Stimulated activated CD8-positive, alpha-beta memory T cell treated with anti-CD3 and anti-CD28 coated beads, Interleukin-15, amount 100 ng/mL, for 48 hours (primary cell): Measurements from ENCODE around the gene CNN3.

Experiments
- DNase-seq, 2 donors: peaks; one replicate each; pipeline ENCODE4 v3.0.0-alpha.2; 2020; ENCODE audit warnings: low read depth in 2 of 2

The CNN3 gene

GRCh38 chr1:94926915-94927404 lies at the start of gene CNN3:
Gene CNN3, minus strand, starts transcription at chr1:94927110. Its CDS starts 216 bp downstream, at chr1:94926894.
- DNase-seq: peak; percentile 55 to 56

DNA sequence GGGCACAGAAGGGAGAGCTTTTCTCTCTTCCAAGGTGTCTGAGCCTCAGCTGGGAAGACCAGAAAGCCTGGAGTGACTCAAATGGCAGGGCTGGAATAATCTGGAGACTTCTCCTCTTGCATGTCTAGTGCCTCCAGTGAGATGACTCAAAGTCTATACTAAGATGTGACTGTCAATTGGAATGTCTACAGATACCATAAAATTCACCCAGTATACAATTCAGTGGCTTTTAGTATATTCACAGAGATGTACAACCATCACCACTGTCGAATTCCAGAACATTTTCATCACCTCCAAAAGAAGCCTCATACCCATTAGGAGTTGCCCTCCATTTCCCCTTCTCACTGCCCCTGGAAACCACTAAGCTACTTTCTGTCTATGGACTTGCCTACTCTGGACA lies 47.9 kb upstream of the CNN3 start:
- DNase-seq: no peak

DNA sequence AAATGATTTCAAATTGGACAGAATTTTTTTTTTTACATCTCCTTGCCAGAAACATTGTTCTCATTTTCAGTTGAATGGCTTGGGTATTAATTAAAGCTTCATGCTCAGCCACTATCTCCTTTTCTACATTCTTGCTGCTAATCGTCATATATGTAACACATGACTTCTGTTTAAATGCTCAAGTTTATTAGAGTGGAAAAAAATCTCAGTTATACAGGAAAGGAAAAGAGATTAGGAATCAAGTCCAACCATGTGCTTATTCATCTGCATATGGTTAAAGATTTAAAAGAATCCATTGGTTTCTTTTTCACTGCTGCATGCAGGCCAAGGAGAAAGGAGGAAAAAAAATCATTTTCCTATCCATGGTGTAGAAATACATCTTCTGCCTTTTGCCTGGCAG lies 47.3 kb upstream of the CNN3 start:
- no peak for DNase-seq

DNA sequence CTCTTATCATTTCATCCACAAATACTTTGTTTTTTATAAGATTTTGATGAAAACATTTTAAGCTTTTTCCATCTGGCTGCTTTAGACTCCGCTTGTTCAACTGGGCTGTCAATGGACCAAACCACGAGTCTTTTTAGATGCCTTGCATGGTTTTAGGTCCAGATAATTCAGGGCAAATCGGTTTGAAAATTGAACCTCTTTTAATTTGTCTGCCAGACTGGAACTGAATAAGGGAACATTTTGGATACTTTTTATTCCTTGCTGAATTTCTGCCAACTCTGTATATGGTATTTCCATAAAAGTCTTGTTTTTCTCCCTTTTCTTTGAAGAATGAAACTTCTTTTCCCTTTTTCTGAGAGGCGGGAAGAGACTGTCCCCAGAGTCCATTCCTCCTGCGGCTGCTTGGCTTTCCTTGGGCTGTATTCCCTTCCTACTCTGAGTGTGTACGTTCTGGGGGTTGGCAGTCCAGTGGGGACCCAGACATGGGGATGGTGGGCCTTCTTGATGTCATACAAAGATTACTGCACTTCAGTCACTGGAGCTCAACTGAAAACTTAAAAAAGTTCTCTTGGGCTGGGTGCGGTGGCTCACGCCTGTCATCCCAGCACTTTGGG lies 46.5 kb upstream of the CNN3 start:
- no peak for DNase-seq

DNA sequence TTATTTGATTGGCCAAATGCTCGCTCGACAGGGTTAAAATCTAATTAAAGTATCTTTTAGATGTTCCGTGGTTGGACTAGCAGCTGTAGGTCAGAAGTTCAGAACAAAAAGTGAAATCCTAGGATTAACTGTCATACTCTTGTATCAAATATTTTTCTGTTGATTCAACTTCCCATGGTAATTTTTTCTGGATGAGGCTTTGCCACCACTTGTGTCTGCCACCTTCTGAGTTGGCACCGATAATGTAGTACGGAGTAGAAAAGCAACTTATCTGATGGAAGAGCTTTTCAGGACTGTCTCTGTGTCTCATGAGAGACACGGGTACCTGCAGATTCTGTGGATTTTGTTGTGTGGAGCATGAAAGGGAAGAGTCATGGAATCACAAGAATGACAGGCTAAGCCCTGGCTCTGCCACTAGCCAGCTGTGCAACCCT lies 44.6 kb upstream of the CNN3 start:
- no peak for DNase-seq

GRCh38 chr1:94970783-94971182 lies 43.9 kb upstream of the CNN3 start:
- DNase-seq: no peak

GRCh38 chr1:94969137-94969536 lies 42.2 kb upstream of the CNN3 start:
- DNase-seq: no peak

- no peak for DNase-seq
Measured at GRCh38 chr1:94966033-94966432, 39.1 kb upstream of the CNN3 start.

DNA sequence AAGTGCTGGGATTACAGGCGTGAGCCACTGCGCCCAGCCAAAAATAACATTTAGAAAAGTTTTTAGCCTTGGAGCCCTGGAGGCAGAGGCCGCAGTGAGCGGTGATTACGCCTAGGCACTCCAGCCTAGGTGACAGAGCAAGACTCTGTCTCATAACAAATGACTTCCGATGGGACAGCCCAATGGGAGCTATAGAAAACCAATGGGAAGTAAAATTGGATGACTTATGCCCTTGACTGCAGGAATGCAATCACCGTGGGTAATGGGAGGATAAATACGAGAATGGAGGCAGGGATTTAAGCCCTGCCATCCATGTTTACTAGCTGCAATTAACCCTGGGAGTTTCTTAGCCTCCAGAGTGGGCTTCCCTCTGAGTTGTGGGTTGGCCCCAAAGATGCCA lies 37.0 kb upstream of the CNN3 start:
- no peak for DNase-seq

- DNase-seq: peak in 1 of 2 donors; percentile 4
Measured at GRCh38 chr1:94962409-94963265, 35.7 kb upstream of the CNN3 start.

- DNase-seq: no peak
Measured at GRCh38 chr1:94961988-94962387, 35.1 kb upstream of the CNN3 start.

- no peak for DNase-seq
Measured at GRCh38 chr1:94961582-94961981, 34.7 kb upstream of the CNN3 start.

DNA sequence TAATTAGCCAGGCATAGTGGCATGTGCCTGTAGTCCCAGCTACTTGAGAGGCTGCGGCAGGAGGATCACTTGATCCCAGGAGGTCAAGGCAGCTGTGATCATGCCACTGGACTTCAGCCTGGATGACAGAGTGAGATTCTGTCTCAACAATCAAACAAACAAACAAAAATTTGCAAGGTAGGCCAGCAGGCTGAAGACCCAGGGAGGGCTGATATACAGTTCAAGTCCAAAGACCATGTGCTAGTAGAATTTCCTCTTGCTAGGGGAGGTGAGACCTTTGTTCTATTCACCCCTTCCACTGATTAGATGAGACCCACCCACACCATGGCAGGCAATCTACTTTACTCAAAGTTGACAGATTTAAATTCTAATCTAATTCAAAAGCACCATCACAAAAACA lies 31.2 kb upstream of the CNN3 start:
- no peak for DNase-seq

- DNase-seq: no peak
Measured at GRCh38 chr1:94955767-94956632, 29.1 kb upstream of the CNN3 start.

GRCh38 chr1:94954263-94955220 lies 27.6 kb upstream of the CNN3 start:
- DNase-seq: no peak

DNA sequence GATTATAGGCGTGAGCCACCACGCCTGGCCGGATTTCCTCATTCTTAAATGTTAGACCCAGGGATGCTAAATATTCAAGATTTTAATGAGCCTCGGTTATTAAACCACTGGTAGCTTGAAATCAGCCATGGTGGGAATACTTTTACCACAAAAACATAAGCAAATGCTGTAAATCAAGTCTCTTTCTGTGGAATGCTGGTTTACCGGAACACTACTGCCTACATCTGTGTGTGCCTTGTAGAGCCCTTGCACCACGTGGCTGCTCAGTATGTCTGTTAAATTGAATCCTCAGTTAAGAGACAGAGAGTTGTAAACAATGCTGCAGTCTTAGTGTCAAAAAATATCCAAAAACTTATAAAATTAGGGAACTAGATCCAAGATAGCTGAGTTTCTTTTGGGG lies 26.8 kb upstream of the CNN3 start:
- no peak for DNase-seq

DNA sequence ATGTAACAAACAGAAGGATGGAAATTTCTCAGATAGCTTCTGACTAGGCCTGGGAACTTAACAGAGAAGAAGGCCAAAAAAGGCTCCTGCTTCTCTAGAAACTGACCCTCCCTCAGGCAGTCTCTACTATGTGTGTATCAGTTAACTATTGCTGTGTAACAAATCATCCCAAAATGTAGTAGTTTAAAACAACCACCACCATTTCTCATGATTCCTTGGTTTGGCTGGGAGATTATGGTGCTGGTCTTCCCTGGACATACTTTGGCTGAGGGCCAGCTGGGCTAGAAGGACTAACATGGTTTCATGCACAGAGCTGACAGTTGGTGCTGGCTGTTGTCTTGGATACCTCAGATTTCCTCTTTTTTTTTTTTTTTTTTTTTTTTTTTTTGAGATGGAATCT lies 26.2 kb upstream of the CNN3 start:
- no peak for DNase-seq

DNA sequence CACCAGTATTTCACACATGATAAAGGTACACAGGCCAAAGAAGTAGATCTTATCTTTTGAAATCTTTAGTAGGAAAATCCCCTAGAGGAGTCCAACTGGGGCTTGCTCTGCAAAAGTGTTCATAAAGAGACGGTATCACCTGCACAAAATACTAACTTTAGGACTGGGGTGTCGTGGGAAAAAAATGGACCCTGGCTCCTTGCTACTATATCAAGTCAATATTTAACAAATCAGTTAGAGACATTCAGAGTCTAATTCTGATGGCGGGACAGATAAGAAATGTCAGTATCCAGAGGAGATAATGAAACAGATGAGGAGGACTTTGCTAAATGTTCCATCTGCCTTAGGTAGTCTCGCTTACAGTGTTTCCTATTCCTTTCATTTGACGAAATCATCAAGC lies 25.6 kb upstream of the CNN3 start:
- DNase-seq: no peak

GRCh38 chr1:94951509-94952208 lies 24.7 kb upstream of the CNN3 start:
- no peak for DNase-seq

GRCh38 chr1:94951046-94951445 lies 24.1 kb upstream of the CNN3 start:
- no peak for DNase-seq
